Measurements from ENCODE around the gene ITGA8.
"Not testable (repeated sequence)": the region's sequence is repeated elsewhere in the genome, so short reads cannot be mapped to it uniquely, and the experiment has no call there.

The ITGA8 gene

GRCh38 chr10:15478429-15478828 lies 241.3 kb downstream of the ITGA8 start:
- no peak for DNase-seq (ENCODE audit: extremely low read depth, insufficient read length)
- no peaks in the 10 kb centered on the region for H3K36me3 ChIP-seq (ENCODE audit: control insufficient read depth, insufficient read depth, low read length)
- H3K27me3 ChIP-seq (replicated peaks; ENCODE audit: control insufficient read depth, insufficient read depth, low read length): no peaks in the 10 kb centered on the region
- no peak for TF ChIP-seq CTCF (IDR thresholded peaks at IDR 0.05; ENCODE audit: insufficient read depth, low read length, poor library complexity, severe bottlenecking)
- no peak overlapping the region for H3K4me3 ChIP-seq (replicated peaks; ENCODE audit: low read depth, low read length)

GRCh38 chr10:15476337-15476736 lies 243.4 kb downstream of the ITGA8 start:
- Histone ChIP-seq H3K36me3 (ENCODE audit: control insufficient read depth, insufficient read depth, low read length) (no peaks in the 10 kb centered on the region), H3K27me3 (replicated peaks; ENCODE audit: control insufficient read depth, insufficient read depth, low read length) (no peaks in the 10 kb centered on the region), H3K4me3 (replicated peaks; ENCODE audit: low read depth, low read length) (no peak overlapping the region)
- DNase-seq (ENCODE audit: extremely low read depth, insufficient read length): no peak
- no peak for TF ChIP-seq CTCF (IDR thresholded peaks at IDR 0.05; ENCODE audit: insufficient read depth, low read length, poor library complexity, severe bottlenecking)

- H3K27me3 ChIP-seq (replicated peaks; ENCODE audit: control insufficient read depth, insufficient read depth, low read length); H3K4me3 ChIP-seq (replicated peaks; ENCODE audit: low read depth, low read length); H3K36me3 ChIP-seq (ENCODE audit: control insufficient read depth, insufficient read depth, low read length); DNase-seq (ENCODE audit: extremely low read depth, insufficient read length): not testable (repeated sequence)
Measured at GRCh38 chr10:15475439-15475838, 244.3 kb downstream of the ITGA8 start.

- no peak for DNase-seq (ENCODE audit: extremely low read depth, insufficient read length)
- no peak for TF ChIP-seq CTCF (IDR thresholded peaks at IDR 0.05; ENCODE audit: insufficient read depth, low read length, poor library complexity, severe bottlenecking)
- H3K27me3 ChIP-seq (replicated peaks; ENCODE audit: control insufficient read depth, insufficient read depth, low read length): no peaks in the 10 kb centered on the region
- H3K36me3 ChIP-seq (ENCODE audit: control insufficient read depth, insufficient read depth, low read length): no peaks in the 10 kb centered on the region
- no peak overlapping the region for H3K4me3 ChIP-seq (replicated peaks; ENCODE audit: low read depth, low read length)
Measured at GRCh38 chr10:15474671-15475070, 245.1 kb downstream of the ITGA8 start.

- DNase-seq (ENCODE audit: extremely low read depth, insufficient read length): no peak
- no peak for TF ChIP-seq CTCF (IDR thresholded peaks at IDR 0.05; ENCODE audit: insufficient read depth, low read length, poor library complexity, severe bottlenecking)
- no peaks in the 10 kb centered on the region for H3K36me3 ChIP-seq (ENCODE audit: control insufficient read depth, insufficient read depth, low read length)
- no peak overlapping the region for H3K4me3 ChIP-seq (replicated peaks; ENCODE audit: low read depth, low read length)
- H3K27me3 ChIP-seq (replicated peaks; ENCODE audit: control insufficient read depth, insufficient read depth, low read length): no peaks in the 10 kb centered on the region
Measured at GRCh38 chr10:15473396-15473767, 246.3 kb downstream of the ITGA8 start.

- TF ChIP-seq CTCF (IDR thresholded peaks at IDR 0.05; ENCODE audit: insufficient read depth, low read length, poor library complexity, severe bottlenecking): no peak
- H3K36me3 ChIP-seq (ENCODE audit: control insufficient read depth, insufficient read depth, low read length): no peaks in the 10 kb centered on the region
- no peak for DNase-seq (ENCODE audit: extremely low read depth, insufficient read length)
- H3K4me3 ChIP-seq (replicated peaks; ENCODE audit: low read depth, low read length): no peak overlapping the region
- H3K27me3 ChIP-seq (replicated peaks; ENCODE audit: control insufficient read depth, insufficient read depth, low read length): no peaks in the 10 kb centered on the region
Measured at GRCh38 chr10:15472431-15473395, 247.0 kb downstream of the ITGA8 start.

Data from GM06990 (cell line).